BE2C (cell line): ENCODE data around the gene NPAS2.

ENCODE experiments used
- DNase-seq: peaks from one replicate; pipeline ENCODE4 v3.0.0-alpha.2; 2020
- H3K27me3 ChIP-seq: fragments of 250-450 bp; sonication (Bioruptor Pico); 2 replicates; pipeline ENCODE4 v1.5.1; 2020; ENCODE audit warnings: mild to moderate bottlenecking
- H3K36me3 ChIP-seq: fragments of 250-450 bp; sonication (Bioruptor Pico); 2 replicates; pipeline ENCODE4 v1.5.1; 2020; ENCODE audit warnings: mild to moderate bottlenecking
- H3K4me1 ChIP-seq: fragments of 250-450 bp; sonication (Bioruptor Pico); 2 replicates; pipeline ENCODE4 v1.5.1; 2020
- H3K4me3 ChIP-seq: 2 replicates; pipeline ENCODE4 v1.5.1; 2011; ENCODE audit warnings: low read depth, low read length
- H3K9me3 ChIP-seq: fragments of 250-450 bp; sonication (Bioruptor Pico); 2 replicates; pipeline ENCODE4 v1.5.1; 2020
- CTCF ChIP-seq: IDR thresholded peaks from 2 replicates; pipeline ENCODE4 v1.5.1; 2012; ENCODE audit warnings: mild to moderate bottlenecking, low read depth, low read length

The NPAS2 gene

GRCh38 chr2:100800915-100801314 lies 19.0 kb upstream of the NPAS2 start:
- H3K4me1 ChIP-seq: no peaks in the 10 kb centered on the region

GRCh38 chr2:100801402-100801801 lies 18.5 kb upstream of the NPAS2 start:
- no peak for TF ChIP-seq CTCF
- no peaks in the 10 kb centered on the region for H3K4me1 ChIP-seq
- no peaks in the 10 kb centered on the region for H3K9me3 ChIP-seq
- no peaks in the 10 kb centered on the region for H3K27me3 ChIP-seq
- H3K36me3 ChIP-seq: no peaks in the 10 kb centered on the region
- no peak for DNase-seq
- H3K4me3 ChIP-seq: no peak overlapping the region

More at GRCh38 chr2:100800915-100801314, 19.0 kb upstream of the NPAS2 start:
- no peak for TF ChIP-seq CTCF
- Histone ChIP-seq H3K9me3 (no peaks in the 10 kb centered on the region), H3K36me3 (no peaks in the 10 kb centered on the region), H3K27me3 (no peaks in the 10 kb centered on the region), H3K4me3 (no peak overlapping the region)
- no peak for DNase-seq

GRCh38 chr2:100802066-100802465 lies 17.9 kb upstream of the NPAS2 start:
- H3K4me1 ChIP-seq: no peaks in the 10 kb centered on the region
- DNase-seq: no peak
- H3K4me3 ChIP-seq: no peak overlapping the region
- no peaks in the 10 kb centered on the region for H3K27me3 ChIP-seq
- H3K9me3 ChIP-seq: no peaks in the 10 kb centered on the region
- no peaks in the 10 kb centered on the region for H3K36me3 ChIP-seq
- TF ChIP-seq CTCF: no peak

GRCh38 chr2:100803334-100803733 lies 16.6 kb upstream of the NPAS2 start:
- Histone ChIP-seq H3K27me3 (no peaks in the 10 kb centered on the region), H3K36me3 (no peaks in the 10 kb centered on the region), H3K9me3 (no peaks in the 10 kb centered on the region), H3K4me3 (no peak overlapping the region), H3K4me1 (no peaks in the 10 kb centered on the region)
- TF ChIP-seq CTCF: no peak
- no peak for DNase-seq

- Histone ChIP-seq H3K9me3 (no peaks in the 10 kb centered on the region), H3K4me1 (no peaks in the 10 kb centered on the region), H3K4me3 (no peak overlapping the region), H3K36me3 (no peaks in the 10 kb centered on the region), H3K27me3 (no peaks in the 10 kb centered on the region)
- no peak for TF ChIP-seq CTCF
- DNase-seq: no peak
These were observed 13.4 kb upstream of the NPAS2 start for GRCh38 chr2:100806550-100806949.

GRCh38 chr2:100807707-100808106 lies 12.2 kb upstream of the NPAS2 start:
- no peak for TF ChIP-seq CTCF
- Histone ChIP-seq H3K4me1 (no peaks in the 10 kb centered on the region), H3K36me3 (no peaks in the 10 kb centered on the region), H3K27me3 (no peaks in the 10 kb centered on the region), H3K4me3 (no peak overlapping the region), H3K9me3 (no peaks in the 10 kb centered on the region)
- DNase-seq: no peak
